GM23338 (cell line): ENCODE measurements around the gene HLA-B. TPM values are rescaled to one million over a fixed set of nuclear protein-coding genes. Genes with fewer than 3 reads are reported as not detected.

Experiments
- ATAC-seq: fragments of 200-7000 bp; cut with Tn5 transposase; 3 replicates; pipeline ENCODE4 v1.9.1; 2020
- DNase-seq: peaks from one replicate; pipeline ENCODE4 v3.0.0-alpha.2; 2015; ENCODE audit warnings: low spot score
- H2AFZ ChIP-seq: fragments of 200-600 bp; sonication (generic); 2 replicates; pipeline ENCODE4 v1.8.0; 2016; ENCODE audit warnings: antibody characterized with exemption, mild to moderate bottlenecking, moderate library complexity
- H3F3A ChIP-seq: fragments of 200-600 bp; sonication (generic); replicated peaks from 2 replicates; pipeline ENCODE4 v1.8.0; 2017; ENCODE audit warnings: antibody characterized with exemption, mixed run types, low read depth
- H3K27ac ChIP-seq: fragments of 200-600 bp; sonication (generic); 2 replicates; pipeline ENCODE4 v1.6.1; 2016; ENCODE audit warnings: low read depth
- H3K27me3 ChIP-seq: fragments of 200-600 bp; sonication (generic); 2 replicates; pipeline ENCODE4 v1.8.0; 2016; ENCODE audit warnings: mild to moderate bottlenecking, mixed run types, moderate library complexity; ENCODE audit not compliant: insufficient read depth
- H3K36me3 ChIP-seq: fragments of 200-600 bp; sonication (generic); 2 replicates; pipeline ENCODE4 v1.8.0; 2016; ENCODE audit warnings: mild to moderate bottlenecking; ENCODE audit not compliant: insufficient read depth
- H3K4me1 ChIP-seq: fragments of 200-600 bp; sonication (generic); 2 replicates; pipeline ENCODE4 v1.8.0; 2016; ENCODE audit warnings: mild to moderate bottlenecking, moderate library complexity; ENCODE audit not compliant: insufficient read depth
- H3K4me2 ChIP-seq: fragments of 200-600 bp; sonication (generic); 2 replicates; pipeline ENCODE4 v1.7.1; 2017; ENCODE audit warnings: mixed run types
- H3K4me3 ChIP-seq: fragments of 200-600 bp; sonication (generic); 2 replicates; pipeline ENCODE4 v1.6.1; 2016; ENCODE audit warnings: mixed run types
- H3K79me2 ChIP-seq: fragments of 200-600 bp; sonication (generic); replicated peaks from 2 replicates; pipeline ENCODE4 v1.8.0; 2017; ENCODE audit warnings: mild to moderate bottlenecking; ENCODE audit not compliant: insufficient read depth
- H3K9me2 ChIP-seq: fragments of 200-600 bp; sonication (generic); 2 replicates; pipeline ENCODE4 v1.8.0; 2017; ENCODE audit not compliant: insufficient read depth
- H4K20me1 ChIP-seq: fragments of 200-600 bp; sonication (generic); replicated peaks from 2 replicates; pipeline ENCODE4 v1.8.0; 2017; ENCODE audit warnings: mild to moderate bottlenecking; ENCODE audit not compliant: insufficient read depth
- H3K27ac Mint-ChIP-seq: 2 replicates; pipeline ENCODE4 v1.8.0; 2020; ENCODE audit warnings: inconsistent platforms, mild to moderate bottlenecking, moderate library complexity, mixed read lengths
- H3K27me3 Mint-ChIP-seq: 3 replicates; pipeline ENCODE4 v1.8.0; 2022; ENCODE audit warnings: low read depth, mild to moderate bottlenecking, moderate library complexity, mixed read lengths, inconsistent platforms; ENCODE audit not compliant: insufficient read depth, poor library complexity
- H3K36me3 Mint-ChIP-seq: 3 replicates; pipeline ENCODE4 v1.8.0; 2021; ENCODE audit warnings: low read depth, mild to moderate bottlenecking, inconsistent platforms, moderate library complexity, mixed read lengths
- H3K4me1 Mint-ChIP-seq: 3 replicates; pipeline ENCODE4 v1.8.0; 2020; ENCODE audit warnings: mild to moderate bottlenecking, inconsistent platforms, mixed read lengths
- H3K4me3 Mint-ChIP-seq: 3 replicates; pipeline ENCODE4 v1.8.0; 2021; ENCODE audit warnings: moderate library complexity, mild to moderate bottlenecking, inconsistent platforms, mixed read lengths
- H3K9me3 Mint-ChIP-seq: 3 replicates; pipeline ENCODE4 v1.8.0; 2020; ENCODE audit warnings: moderate library complexity, mild to moderate bottlenecking, inconsistent platforms, mixed read lengths
- CREB1 ChIP-seq: fragments of 250-450 bp; sonication (Bioruptor Pico); IDR thresholded peaks from 2 replicates; pipeline ENCODE4 v1.5.0; 2020; ENCODE audit warnings: low read depth, mild to moderate bottlenecking, moderate library complexity
- CTCF ChIP-seq, 2 experiments: fragments of 200-600 bp in 1 of 2; sonication (generic) in 1 of 2; conservative IDR thresholded peaks; 2 replicates each; pipeline versions ENCODE4 v1.5.1 to v1.6.1; 2016 to 2017; ENCODE audit warnings: antibody characterized with exemption in 2 of 2, low read depth in 2 of 2, mild to moderate bottlenecking in 2 of 2, moderate library complexity in 1 of 2
- ETS1 ChIP-seq: IDR thresholded peaks from 2 replicates; pipeline ENCODE4 v1.6.1; 2016; ENCODE audit warnings: antibody characterized with exemption
- EZH2 ChIP-seq: fragments of 200-600 bp; sonication (generic); IDR thresholded peaks from one replicate; pipeline ENCODE4 v1.8.0; 2017; ENCODE audit warnings: antibody characterized with exemption, mild to moderate bottlenecking, low read depth; ENCODE audit not compliant: unreplicated experiment
- EZH2phosphoT487 ChIP-seq: fragments of 200-600 bp; sonication (generic); IDR thresholded peaks from one replicate; pipeline ENCODE4 v1.8.1; 2018; ENCODE audit warnings: antibody characterized with exemption; ENCODE audit not compliant: unreplicated experiment
- JUNB ChIP-seq: IDR thresholded peaks from one replicate; pipeline ENCODE4 v1.6.1; 2016; ENCODE audit warnings: antibody characterized with exemption; ENCODE audit not compliant: unreplicated experiment
- NANOG ChIP-seq: IDR thresholded peaks from 2 replicates; pipeline ENCODE4 v1.6.1; 2016; ENCODE audit warnings: antibody characterized with exemption, borderline replicate concordance
- STAT1 ChIP-seq: IDR thresholded peaks from one replicate; pipeline ENCODE4 v1.6.1; 2016; ENCODE audit warnings: antibody characterized with exemption; ENCODE audit not compliant: unreplicated experiment
- ZNF114 ChIP-seq: fragments of 250-450 bp; sonication (Bioruptor Pico); IDR thresholded peaks from 2 replicates; pipeline ENCODE4 v1.5.0; 2020; ENCODE audit warnings: mild to moderate bottlenecking, moderate library complexity
- polyA plus RNA-seq: library from polyadenylated mRNA; unstranded; fragments of >200 nt; fragmentation: Nextera tagmentation; extraction: Ambion mirVana; gene quantifications from 2 replicates; pipeline ENCODE4 v1.2.1, GENCODE V29; 2016
- total RNA-seq: library from RNA; depleted of rRNA; stranded (reverse); fragments of >200 nt; shearing (Covaris generic); gene quantifications from 2 replicates; pipeline ENCODE4 v1.2.3, GENCODE V29; 2014
- TF ChIP-seq, protein P1 (sequence below): IDR thresholded peaks from one replicate; pipeline ENCODE4 v1.6.1; 2018; ENCODE audit warnings: antibody characterized with exemption; ENCODE audit not compliant: unreplicated experiment
- TF ChIP-seq, protein P2 (sequence below): fragments of 250-450 bp; sonication (Bioruptor Pico); IDR thresholded peaks from 2 replicates; pipeline ENCODE4 v1.5.0; 2020; ENCODE audit warnings: mild to moderate bottlenecking, moderate library complexity

Gene HLA-B
- total and polyA plus RNA-seq, 2 experiments from 2014 or later, result 44.3 to 86.0 TPM

DNA sequence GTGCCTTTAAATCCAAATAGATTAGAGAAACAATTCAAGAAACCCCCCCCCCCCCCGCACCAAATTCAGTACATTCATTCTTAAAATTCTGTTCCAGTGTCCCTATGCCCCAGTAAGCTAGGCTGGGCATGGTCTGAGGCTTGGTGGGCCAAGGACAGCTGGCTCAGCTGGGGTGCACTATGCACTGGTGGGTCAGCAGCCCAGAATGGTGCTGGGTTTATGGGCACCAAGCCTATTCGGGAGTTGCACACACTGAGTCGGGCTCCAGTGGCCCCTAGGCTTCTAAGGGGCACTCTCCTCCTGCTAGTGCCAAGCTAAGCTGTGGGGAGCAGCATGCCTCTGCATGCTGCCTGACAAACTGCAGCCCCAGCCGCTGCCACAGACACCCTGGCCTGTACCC lies 20.1 kb upstream of the HLA-B start (continued):
- TF ChIP-seq ETS1, result no peak

- Histone ChIP-seq H3K4me1 (no peaks in the 10 kb centered on the region), H4K20me1 (no peaks in the 10 kb centered on the region), H3K36me3 (no peaks in the 10 kb centered on the region), H3K79me2 (no peaks in the 10 kb centered on the region), H3K27me3 (no peaks in the 10 kb centered on the region), H2AFZ (no peak overlapping the region), H3K27ac (no peak overlapping the region), H3K9me2 (no peaks in the 10 kb centered on the region), H3K4me3 (no peak overlapping the region), H3F3A (no peaks in the 10 kb centered on the region), H3K4me2 (no peak overlapping the region)
- Mint-ChIP-seq H3K27me3 (peaks cover 8% of the 10 kb centered on the region), H3K4me1 (no peaks in the 10 kb centered on the region), H3K27ac (no peak overlapping the region), H3K9me3 (peaks cover 9% of the 10 kb centered on the region), H3K36me3 (0 out of 3 replicates have a peak, but pooled peaks cover 2% of the 10 kb centered on the region), H3K4me3 (no peak overlapping the region)
- no peak for ATAC-seq
- TF ChIP-seq STAT1, result no peak
- TF ChIP-seq CREB1 (CRISPR knock-in tag), result no peak
- no peak for TF ChIP-seq ETS1
- TF ChIP-seq, protein P1, sequence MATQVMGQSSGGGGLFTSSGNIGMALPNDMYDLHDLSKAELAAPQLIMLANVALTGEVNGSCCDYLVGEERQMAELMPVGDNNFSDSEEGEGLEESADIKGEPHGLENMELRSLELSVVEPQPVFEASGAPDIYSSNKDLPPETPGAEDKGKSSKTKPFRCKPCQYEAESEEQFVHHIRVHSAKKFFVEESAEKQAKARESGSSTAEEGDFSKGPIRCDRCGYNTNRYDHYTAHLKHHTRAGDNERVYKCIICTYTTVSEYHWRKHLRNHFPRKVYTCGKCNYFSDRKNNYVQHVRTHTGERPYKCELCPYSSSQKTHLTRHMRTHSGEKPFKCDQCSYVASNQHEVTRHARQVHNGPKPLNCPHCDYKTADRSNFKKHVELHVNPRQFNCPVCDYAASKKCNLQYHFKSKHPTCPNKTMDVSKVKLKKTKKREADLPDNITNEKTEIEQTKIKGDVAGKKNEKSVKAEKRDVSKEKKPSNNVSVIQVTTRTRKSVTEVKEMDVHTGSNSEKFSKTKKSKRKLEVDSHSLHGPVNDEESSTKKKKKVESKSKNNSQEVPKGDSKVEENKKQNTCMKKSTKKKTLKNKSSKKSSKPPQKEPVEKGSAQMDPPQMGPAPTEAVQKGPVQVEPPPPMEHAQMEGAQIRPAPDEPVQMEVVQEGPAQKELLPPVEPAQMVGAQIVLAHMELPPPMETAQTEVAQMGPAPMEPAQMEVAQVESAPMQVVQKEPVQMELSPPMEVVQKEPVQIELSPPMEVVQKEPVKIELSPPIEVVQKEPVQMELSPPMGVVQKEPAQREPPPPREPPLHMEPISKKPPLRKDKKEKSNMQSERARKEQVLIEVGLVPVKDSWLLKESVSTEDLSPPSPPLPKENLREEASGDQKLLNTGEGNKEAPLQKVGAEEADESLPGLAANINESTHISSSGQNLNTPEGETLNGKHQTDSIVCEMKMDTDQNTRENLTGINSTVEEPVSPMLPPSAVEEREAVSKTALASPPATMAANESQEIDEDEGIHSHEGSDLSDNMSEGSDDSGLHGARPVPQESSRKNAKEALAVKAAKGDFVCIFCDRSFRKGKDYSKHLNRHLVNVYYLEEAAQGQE, result no peak
- TF ChIP-seq CTCF (conservative IDR thresholded peaks at IDR 0.05; ENCODE audit: low read depth in 2 of 2), result no peak
- no peak for TF ChIP-seq EZH2phosphoT487
- TF ChIP-seq ZNF114 (CRISPR knock-in tag), result no peak
- TF ChIP-seq JUNB, result no peak
- TF ChIP-seq, protein P2, sequence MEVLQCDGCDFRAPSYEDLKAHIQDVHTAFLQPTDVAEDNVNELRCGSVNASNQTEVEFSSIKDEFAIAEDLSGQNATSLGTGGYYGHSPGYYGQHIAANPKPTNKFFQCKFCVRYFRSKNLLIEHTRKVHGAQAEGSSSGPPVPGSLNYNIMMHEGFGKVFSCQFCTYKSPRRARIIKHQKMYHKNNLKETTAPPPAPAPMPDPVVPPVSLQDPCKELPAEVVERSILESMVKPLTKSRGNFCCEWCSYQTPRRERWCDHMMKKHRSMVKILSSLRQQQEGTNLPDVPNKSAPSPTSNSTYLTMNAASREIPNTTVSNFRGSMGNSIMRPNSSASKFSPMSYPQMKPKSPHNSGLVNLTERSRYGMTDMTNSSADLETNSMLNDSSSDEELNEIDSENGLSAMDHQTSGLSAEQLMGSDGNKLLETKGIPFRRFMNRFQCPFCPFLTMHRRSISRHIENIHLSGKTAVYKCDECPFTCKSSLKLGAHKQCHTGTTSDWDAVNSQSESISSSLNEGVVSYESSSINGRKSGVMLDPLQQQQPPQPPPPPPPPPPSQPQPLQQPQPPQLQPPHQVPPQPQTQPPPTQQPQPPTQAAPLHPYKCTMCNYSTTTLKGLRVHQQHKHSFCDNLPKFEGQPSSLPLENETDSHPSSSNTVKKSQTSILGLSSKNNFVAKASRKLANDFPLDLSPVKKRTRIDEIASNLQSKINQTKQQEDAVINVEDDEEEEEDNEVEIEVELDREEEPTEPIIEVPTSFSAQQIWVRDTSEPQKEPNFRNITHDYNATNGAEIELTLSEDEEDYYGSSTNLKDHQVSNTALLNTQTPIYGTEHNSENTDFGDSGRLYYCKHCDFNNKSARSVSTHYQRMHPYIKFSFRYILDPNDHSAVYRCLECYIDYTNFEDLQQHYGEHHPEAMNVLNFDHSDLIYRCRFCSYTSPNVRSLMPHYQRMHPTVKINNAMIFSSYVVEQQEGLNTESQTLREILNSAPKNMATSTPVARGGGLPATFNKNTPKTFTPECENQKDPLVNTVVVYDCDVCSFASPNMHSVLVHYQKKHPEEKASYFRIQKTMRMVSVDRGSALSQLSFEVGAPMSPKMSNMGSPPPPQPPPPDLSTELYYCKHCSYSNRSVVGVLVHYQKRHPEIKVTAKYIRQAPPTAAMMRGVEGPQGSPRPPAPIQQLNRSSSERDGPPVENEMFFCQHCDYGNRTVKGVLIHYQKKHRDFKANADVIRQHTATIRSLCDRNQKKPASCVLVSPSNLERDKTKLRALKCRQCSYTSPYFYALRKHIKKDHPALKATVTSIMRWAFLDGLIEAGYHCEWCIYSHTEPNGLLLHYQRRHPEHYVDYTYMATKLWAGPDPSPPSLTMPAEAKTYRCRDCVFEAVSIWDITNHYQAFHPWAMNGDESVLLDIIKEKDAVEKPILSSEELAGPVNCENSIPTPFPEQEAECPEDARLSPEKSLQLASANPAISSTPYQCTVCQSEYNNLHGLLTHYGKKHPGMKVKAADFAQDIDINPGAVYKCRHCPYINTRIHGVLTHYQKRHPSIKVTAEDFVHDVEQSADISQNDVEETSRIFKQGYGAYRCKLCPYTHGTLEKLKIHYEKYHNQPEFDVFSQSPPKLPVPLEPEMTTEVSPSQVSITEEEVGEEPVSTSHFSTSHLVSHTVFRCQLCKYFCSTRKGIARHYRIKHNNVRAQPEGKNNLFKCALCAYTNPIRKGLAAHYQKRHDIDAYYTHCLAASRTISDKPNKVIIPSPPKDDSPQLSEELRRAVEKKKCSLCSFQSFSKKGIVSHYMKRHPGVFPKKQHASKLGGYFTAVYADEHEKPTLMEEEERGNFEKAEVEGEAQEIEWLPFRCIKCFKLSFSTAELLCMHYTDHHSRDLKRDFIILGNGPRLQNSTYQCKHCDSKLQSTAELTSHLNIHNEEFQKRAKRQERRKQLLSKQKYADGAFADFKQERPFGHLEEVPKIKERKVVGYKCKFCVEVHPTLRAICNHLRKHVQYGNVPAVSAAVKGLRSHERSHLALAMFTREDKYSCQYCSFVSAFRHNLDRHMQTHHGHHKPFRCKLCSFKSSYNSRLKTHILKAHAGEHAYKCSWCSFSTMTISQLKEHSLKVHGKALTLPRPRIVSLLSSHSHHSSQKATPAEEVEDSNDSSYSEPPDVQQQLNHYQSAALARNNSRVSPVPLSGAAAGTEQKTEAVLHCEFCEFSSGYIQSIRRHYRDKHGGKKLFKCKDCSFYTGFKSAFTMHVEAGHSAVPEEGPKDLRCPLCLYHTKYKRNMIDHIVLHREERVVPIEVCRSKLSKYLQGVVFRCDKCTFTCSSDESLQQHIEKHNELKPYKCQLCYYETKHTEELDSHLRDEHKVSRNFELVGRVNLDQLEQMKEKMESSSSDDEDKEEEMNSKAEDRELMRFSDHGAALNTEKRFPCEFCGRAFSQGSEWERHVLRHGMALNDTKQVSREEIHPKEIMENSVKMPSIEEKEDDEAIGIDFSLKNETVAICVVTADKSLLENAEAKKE (CRISPR knock-in tag), result no peak
- TF ChIP-seq EZH2, result no peak
- no peak for TF ChIP-seq NANOG
- no peak for DNase-seq
These were observed 18.7 kb upstream of the HLA-B start for GRCh38 chr6:31375699-31376098.
